ENCODE results near the gene SLC12A6. TPM values are rescaled to one million over a fixed set of nuclear protein-coding genes. Genes with fewer than 3 reads are reported as not detected.

SLC12A6 gene
- total RNA-seq, 1 donor from 2014 or later = 16.6 TPM

DNA sequence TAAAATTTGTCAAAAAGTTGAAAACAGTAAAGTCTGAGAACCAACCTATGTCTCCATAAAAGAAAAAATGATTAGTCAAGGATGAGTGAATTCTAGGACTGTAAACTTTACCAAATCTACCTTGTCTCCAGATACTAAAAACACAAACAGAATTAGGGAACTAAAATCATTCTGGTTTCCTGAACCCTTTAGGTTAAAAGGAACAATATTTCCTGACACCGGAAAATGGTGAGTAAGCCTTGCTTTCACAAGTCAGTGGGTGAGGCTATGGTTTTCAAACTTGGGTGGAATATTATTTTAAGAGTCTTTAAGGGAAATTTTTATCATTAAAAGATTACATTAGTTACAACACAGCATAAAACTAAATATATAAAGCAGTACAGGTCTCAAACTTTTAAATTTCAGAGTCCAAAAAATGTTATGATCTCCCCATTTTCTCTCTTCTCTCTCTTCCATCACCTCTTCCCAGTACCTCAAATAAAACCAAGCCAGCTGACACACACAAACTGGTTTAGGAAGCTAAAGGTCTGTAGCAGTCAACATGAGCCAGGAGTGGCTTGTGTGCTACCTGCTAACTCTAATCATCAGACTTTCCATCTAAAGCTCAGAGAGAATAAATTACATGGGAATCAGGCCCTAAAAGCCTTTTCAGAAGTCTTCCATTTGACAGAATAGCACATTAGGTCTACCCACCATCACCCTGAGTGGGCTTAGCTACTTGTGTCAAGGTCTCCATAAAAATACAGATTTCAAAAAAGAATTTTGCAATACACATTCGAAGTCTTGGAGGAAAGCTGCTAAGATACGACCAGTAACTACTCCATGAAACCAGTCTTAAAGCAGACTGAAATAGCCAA lies 2.2 kb downstream of the SLC12A6 start:
- DNase-seq (ENCODE audit: low spot score) = no peak
- peaks cover 63% of the 10 kb centered on the region for H3K4me1 Mint-ChIP-seq (ENCODE audit: low read depth)
- intact Hi-C loops (cut with micrococcal nuclease) = loop anchor here (2.0 to 10.0 kb wide), 3 partner anchors 97 to 297 kb away; partner anchors contain the start of genes AVEN and GOLGA8B
- peaks cover 20% of the 10 kb centered on the region for H3K36me3 Mint-ChIP-seq (ENCODE audit: low read depth)
- H3K27me3 Mint-ChIP-seq (ENCODE audit: low read depth) = no peaks in the 10 kb centered on the region
- H3K27ac Mint-ChIP-seq = peak overlapping the region; percentile 95
- H3K9me3 Mint-ChIP-seq = no peaks in the 10 kb centered on the region
- H3K4me3 Mint-ChIP-seq (ENCODE audit: low read depth) = peak overlapping the region; percentile 98

DNA sequence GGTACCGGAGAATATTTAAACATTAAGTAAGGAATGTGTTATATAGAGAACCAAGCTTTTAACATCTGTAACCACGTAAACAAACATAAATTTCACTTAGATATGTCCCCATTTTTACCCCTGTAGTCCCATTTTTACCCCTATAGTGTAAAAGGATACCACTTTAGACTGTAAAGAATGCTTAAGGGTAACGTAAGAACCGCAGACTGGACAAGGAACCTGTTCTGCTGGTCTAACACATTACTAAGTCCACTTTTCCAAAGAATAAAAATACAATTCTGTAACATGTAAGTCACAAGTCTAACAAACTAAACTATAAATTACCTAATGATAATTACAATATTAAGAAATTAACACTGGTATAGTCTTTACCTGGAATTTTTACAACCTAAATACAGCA lies 2.9 kb downstream of the SLC12A6 start:
- Mint-ChIP-seq H3K9me3 (no peaks in the 10 kb centered on the region), H3K4me3 (ENCODE audit: low read depth) (peak overlapping the region; percentile 98), H3K27ac (peak overlapping the region; percentile 95), H3K4me1 (ENCODE audit: low read depth) (peaks cover 66% of the 10 kb centered on the region), H3K36me3 (ENCODE audit: low read depth) (peaks cover 12% of the 10 kb centered on the region), H3K27me3 (ENCODE audit: low read depth) (no peaks in the 10 kb centered on the region)
- intact Hi-C loops (cut with micrococcal nuclease) = loop anchor here (1.0 to 10.0 kb wide), 7 partner anchors 16 to 658 kb away; partner anchors contain the start of genes AVEN, GOLGA8A, GOLGA8B and LPCAT4
- DNase-seq (ENCODE audit: low spot score) = no peak

DNA sequence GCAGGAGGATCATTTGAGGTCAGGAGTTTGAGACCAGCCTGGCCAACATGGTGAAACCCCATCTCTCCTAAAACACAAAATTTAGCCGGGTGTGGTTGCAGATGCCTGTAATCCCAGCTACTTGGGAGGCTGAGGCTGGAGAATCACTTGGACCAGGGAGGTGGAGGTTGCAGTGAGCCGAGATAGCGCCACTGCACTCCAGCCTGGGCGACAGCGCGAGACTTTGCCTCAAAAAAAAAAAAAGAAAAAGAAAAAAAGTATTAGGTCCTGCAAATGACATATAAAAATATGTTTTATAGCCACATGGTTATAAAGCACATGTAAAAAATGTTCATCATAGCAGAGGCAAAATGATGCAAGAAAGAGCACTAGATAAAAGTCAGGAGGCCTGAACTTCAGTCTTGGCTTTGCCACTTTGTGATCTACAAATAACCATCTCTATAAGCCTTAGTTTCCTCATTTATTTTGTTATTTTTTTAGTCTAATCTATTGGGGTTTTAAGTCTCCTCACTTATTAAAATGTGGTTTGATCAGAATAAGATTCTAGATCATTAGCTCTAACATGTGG lies 4.9 kb downstream of the SLC12A6 start:
- H3K27me3 Mint-ChIP-seq (ENCODE audit: low read depth) = no peaks in the 10 kb centered on the region
- no peaks in the 10 kb centered on the region for H3K9me3 Mint-ChIP-seq
- peaks cover 5% of the 10 kb centered on the region for H3K36me3 Mint-ChIP-seq (ENCODE audit: low read depth)
- peak overlapping the region; percentile 85 for H3K27ac Mint-ChIP-seq
- intact Hi-C loops (cut with micrococcal nuclease) = loop anchor here (5.0 to 10.0 kb wide), 4 partner anchors 35 to 660 kb away; partner anchors contain the start of genes GOLGA8A, GOLGA8B and LPCAT4
- H3K4me1 Mint-ChIP-seq (ENCODE audit: low read depth) = peaks cover 77% of the 10 kb centered on the region
- no peak overlapping the region for H3K4me3 Mint-ChIP-seq (ENCODE audit: low read depth)
- DNase-seq (ENCODE audit: low spot score) = no peak

DNA sequence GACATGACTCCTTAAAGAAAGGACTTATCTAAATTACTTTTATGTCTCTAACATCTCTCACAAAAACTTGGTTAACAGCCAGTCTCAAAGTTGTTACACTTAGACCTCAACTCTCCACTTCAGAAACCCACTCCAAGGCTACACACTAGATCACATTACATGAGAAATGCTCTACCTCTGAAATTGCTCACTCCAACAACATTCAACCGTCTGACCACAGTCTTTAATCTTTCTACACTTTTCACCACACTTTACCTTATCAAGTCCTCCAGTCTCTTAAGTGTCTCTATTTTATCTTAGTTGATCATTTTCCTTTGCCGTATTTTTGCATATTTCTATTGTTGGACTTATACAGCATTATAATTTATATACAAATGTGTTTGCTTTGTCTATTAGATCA lies 5.8 kb downstream of the SLC12A6 start:
- DNase-seq (ENCODE audit: low spot score) = no peak

DNA sequence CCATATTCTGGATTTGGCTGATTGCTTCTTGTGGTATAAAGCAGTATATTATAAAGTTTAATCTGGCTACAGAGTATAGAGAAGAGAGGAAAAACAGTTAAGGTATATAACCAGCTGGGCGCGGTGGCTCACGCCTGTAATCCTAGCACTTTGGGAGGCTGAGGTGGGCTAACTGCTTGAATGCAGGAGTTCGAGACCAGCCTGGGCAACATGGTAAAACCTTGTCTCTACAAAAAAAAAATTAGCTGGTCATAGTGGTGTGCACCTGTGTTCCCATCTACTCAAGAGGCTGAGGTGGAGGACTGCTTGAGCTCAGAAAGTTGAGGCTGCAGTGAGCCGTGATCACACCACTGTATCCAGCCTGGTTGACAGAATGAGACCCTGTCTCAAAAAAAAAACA lies 7.3 kb downstream of the SLC12A6 start:
- H3K27me3 Mint-ChIP-seq (ENCODE audit: low read depth) = no peaks in the 10 kb centered on the region
- no peak for DNase-seq (ENCODE audit: low spot score)
- peaks cover 5% of the 10 kb centered on the region for H3K36me3 Mint-ChIP-seq (ENCODE audit: low read depth)
- peaks cover 68% of the 10 kb centered on the region for H3K4me1 Mint-ChIP-seq (ENCODE audit: low read depth)
- H3K27ac Mint-ChIP-seq = peak overlapping the region; percentile 22
- intact Hi-C loops (cut with micrococcal nuclease) = loop anchor here (5.0 to 10.0 kb wide), 4 partner anchors 37 to 662 kb away; partner anchors contain the start of genes GOLGA8A, GOLGA8B and LPCAT4
- H3K4me3 Mint-ChIP-seq (ENCODE audit: low read depth) = peak overlapping the region; percentile 1
- H3K9me3 Mint-ChIP-seq = no peaks in the 10 kb centered on the region

More for the DNA sequence above, 5.8 kb downstream of the SLC12A6 start:
- H3K4me3 Mint-ChIP-seq (ENCODE audit: low read depth) = peak overlapping the region; percentile 38
- peaks cover 5% of the 10 kb centered on the region for H3K36me3 Mint-ChIP-seq (ENCODE audit: low read depth)
- peak overlapping the region; percentile 85 for H3K27ac Mint-ChIP-seq
- peaks cover 72% of the 10 kb centered on the region for H3K4me1 Mint-ChIP-seq (ENCODE audit: low read depth)
- H3K9me3 Mint-ChIP-seq = no peaks in the 10 kb centered on the region
- no peaks in the 10 kb centered on the region for H3K27me3 Mint-ChIP-seq (ENCODE audit: low read depth)
- intact Hi-C loops (cut with micrococcal nuclease) = loop anchor here (5.0 to 10.0 kb wide), 4 partner anchors 35 to 660 kb away; partner anchors contain the start of genes GOLGA8A, GOLGA8B and LPCAT4

DNA sequence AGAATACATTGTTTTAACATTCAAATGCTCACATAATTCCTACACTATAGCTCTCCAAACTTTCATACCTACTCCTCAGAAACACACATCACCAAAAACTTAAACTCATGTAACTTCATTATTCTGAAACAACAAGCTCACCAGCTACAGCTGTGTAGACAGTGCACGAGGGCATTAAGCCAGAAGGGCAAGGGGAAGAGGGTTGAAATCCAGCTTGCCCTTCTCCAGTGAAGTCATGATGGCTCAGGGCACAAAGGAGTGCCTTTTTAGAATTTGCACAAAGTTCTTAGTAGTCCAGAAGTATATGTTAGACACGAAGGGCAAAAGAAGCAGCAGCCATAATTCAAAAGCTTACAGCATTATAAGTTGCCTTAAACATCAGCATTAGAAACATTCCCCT lies 8.6 kb downstream of the SLC12A6 start:
- Mint-ChIP-seq H3K36me3 (ENCODE audit: low read depth) (peaks cover 5% of the 10 kb centered on the region), H3K27me3 (ENCODE audit: low read depth) (no peaks in the 10 kb centered on the region), H3K9me3 (no peaks in the 10 kb centered on the region), H3K4me1 (ENCODE audit: low read depth) (peaks cover 62% of the 10 kb centered on the region), H3K27ac (peak overlapping the region; percentile 88), H3K4me3 (ENCODE audit: low read depth) (peak overlapping the region; percentile 57)
- intact Hi-C loops (cut with micrococcal nuclease) = no loop called here
- no peak for DNase-seq (ENCODE audit: low spot score)

DNA sequence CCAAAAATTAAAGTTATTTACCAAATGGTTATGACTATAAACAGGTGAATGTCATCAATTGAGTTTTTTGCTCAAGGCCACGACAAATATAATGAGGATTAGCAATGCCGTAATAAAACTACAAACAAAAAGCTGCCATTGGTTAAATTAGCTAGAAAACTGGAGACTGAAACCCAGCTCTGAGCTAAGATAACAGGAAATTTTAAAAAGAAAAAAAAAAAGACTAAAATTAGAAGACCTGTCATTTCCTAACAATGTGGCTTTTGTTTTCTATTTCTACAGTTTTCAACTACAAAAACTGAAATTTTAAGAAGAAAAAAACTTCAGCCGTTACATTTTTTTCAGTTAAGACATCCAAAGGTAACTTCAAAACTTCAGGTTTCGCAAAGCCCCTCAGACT lies 9.7 kb downstream of the SLC12A6 start:
- peak overlapping the region; percentile 43 for H3K4me3 Mint-ChIP-seq (ENCODE audit: low read depth)
- H3K27ac Mint-ChIP-seq = peak overlapping the region; percentile 57
- no peaks in the 10 kb centered on the region for H3K9me3 Mint-ChIP-seq
- H3K36me3 Mint-ChIP-seq (ENCODE audit: low read depth) = peaks cover 14% of the 10 kb centered on the region
- intact Hi-C loops (cut with micrococcal nuclease) = no loop called here
- no peak for DNase-seq (ENCODE audit: low spot score)
- H3K4me1 Mint-ChIP-seq (ENCODE audit: low read depth) = peaks cover 61% of the 10 kb centered on the region
- H3K27me3 Mint-ChIP-seq (ENCODE audit: low read depth) = no peaks in the 10 kb centered on the region

DNA sequence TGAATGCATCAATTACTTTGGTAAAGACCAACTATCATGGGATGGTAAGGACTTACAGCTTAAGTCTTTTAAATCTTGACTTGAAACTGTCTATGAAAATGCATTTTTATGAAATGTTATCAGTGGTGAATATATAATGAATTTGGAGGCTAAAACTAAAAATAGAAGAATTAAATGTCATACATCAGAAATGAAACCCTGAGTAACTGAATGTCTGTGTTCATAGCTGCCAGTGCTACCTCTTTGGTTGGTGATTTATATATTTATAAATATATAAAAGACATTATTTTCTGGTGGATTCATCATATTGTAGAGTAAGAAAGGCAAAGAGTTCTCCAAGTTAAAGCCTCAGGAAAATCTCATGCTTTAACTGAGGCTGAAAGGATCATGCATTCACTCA lies 12.2 kb downstream of the SLC12A6 start:
- H3K4me3 Mint-ChIP-seq (ENCODE audit: low read depth) = no peak overlapping the region
- H3K36me3 Mint-ChIP-seq (ENCODE audit: low read depth) = peaks cover 19% of the 10 kb centered on the region
- H3K27ac Mint-ChIP-seq = no peak overlapping the region
- peaks cover 51% of the 10 kb centered on the region for H3K4me1 Mint-ChIP-seq (ENCODE audit: low read depth)
- no peak for DNase-seq (ENCODE audit: low spot score)
- no peaks in the 10 kb centered on the region for H3K9me3 Mint-ChIP-seq
- intact Hi-C loops (cut with micrococcal nuclease) = no loop called here
- no peaks in the 10 kb centered on the region for H3K27me3 Mint-ChIP-seq (ENCODE audit: low read depth)

DNA sequence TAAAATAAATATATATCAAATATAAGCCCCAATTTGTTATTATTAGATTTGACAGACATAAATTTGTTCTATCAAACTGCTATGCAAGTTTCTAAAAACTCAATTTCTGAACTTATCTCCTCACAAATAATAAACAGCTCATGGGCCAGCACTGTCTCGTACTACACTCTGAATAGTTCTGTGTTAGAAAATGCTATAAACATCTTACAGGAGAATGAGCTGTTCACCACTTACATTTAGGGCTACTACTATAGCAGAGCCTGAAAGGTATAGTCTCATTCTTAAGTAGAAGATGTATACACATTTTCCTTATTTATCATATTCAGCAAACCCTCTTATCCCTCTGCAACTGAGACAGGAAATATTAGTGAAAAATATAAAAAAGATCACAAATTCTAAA lies 12.6 kb downstream of the SLC12A6 start:
- peaks cover 51% of the 10 kb centered on the region for H3K4me1 Mint-ChIP-seq (ENCODE audit: low read depth)
- intact Hi-C loops (cut with micrococcal nuclease) = no loop called here
- H3K9me3 Mint-ChIP-seq = no peaks in the 10 kb centered on the region
- peak overlapping the region; percentile 33 for H3K27ac Mint-ChIP-seq
- H3K4me3 Mint-ChIP-seq (ENCODE audit: low read depth) = no peak overlapping the region
- no peak for DNase-seq (ENCODE audit: low spot score)
- H3K27me3 Mint-ChIP-seq (ENCODE audit: low read depth) = no peaks in the 10 kb centered on the region
- peaks cover 23% of the 10 kb centered on the region for H3K36me3 Mint-ChIP-seq (ENCODE audit: low read depth)

DNA sequence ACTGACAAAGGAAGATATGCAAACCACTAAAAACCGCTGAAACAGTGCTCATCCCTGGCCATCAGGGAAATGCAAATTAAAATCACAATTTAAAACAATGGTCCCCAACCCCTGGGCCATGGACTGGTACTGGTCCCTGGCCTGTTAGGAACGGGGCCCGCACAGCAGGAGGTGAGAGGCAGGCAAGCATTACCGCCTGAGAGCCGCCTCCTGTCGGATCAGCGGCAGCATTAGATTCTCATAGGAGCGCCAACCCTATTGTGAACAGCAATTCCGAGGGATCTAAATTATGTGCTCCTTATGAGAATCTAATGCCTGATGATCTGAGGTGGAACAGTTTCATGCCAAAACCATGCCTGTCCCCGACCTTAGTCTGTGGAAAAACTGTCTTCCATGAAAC lies 14.4 kb downstream of the SLC12A6 start:
- H3K4me1 Mint-ChIP-seq (ENCODE audit: low read depth) = peaks cover 45% of the 10 kb centered on the region
- intact Hi-C loops (cut with micrococcal nuclease) = no loop called here
- H3K4me3 Mint-ChIP-seq (ENCODE audit: low read depth) = no peak overlapping the region
- no peaks in the 10 kb centered on the region for H3K9me3 Mint-ChIP-seq
- H3K27me3 Mint-ChIP-seq (ENCODE audit: low read depth) = no peaks in the 10 kb centered on the region
- H3K36me3 Mint-ChIP-seq (ENCODE audit: low read depth) = peaks cover 23% of the 10 kb centered on the region
- DNase-seq (ENCODE audit: low spot score) = no peak
- no peak overlapping the region for H3K27ac Mint-ChIP-seq

DNA sequence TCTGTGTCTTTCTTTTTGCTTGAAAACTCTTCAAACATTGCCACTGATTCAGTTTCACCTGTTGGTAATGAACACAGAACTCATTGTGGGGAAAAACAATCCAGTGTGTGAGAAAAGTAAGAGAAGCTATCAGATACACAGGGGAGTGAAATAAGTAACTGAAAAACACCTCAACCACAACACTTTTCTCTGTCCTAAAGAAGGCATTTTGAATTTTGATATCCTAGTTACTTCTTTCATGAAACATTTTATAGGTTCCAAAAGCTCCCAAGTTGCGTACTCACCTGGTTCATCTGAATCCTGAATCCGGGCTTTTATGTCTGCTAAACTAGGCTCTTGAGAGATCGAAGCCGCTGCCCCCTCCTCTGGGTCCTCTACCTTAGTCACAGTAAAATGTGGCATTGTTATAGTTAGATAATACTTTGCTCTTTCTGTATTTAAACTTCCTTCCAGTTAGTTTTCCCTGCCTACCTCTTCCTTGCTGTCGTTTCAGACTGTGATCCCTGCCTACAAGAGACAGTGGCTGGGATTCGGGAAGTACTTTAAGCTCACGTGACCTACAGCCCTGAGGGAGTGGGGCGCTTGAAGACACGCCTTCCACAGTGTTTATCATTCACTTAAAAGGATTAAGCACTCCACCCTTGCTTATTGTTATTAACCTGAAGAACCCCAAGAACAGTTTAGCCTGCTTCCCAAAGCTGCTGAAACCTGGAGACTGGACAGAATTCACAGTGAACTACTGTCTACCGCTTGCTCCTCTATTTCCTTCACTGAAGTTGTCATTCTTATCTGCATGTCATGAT lies 19.1 kb downstream of the SLC12A6 start:
- H3K4me1 Mint-ChIP-seq (ENCODE audit: low read depth) = peaks cover 55% of the 10 kb centered on the region
- peaks cover 35% of the 10 kb centered on the region for H3K36me3 Mint-ChIP-seq (ENCODE audit: low read depth)
- no peaks in the 10 kb centered on the region for H3K27me3 Mint-ChIP-seq (ENCODE audit: low read depth)
- H3K27ac Mint-ChIP-seq = peak overlapping the region; percentile 95
- peak overlapping the region; percentile 95 for H3K4me3 Mint-ChIP-seq (ENCODE audit: low read depth)
- no peaks in the 10 kb centered on the region for H3K9me3 Mint-ChIP-seq
- intact Hi-C loops (cut with micrococcal nuclease) = loop anchor here (1.0 kb wide), 2 partner anchors 16 to 49 kb away; partner anchors contain the start of gene LPCAT4
- DNase-seq (ENCODE audit: low spot score) = no peak

Data from activated T-helper 2 cell treated with anti-CD3 and anti-CD28 coated beads, Interferon-gamma antibody, Interleukin-2, Interleukin-4, amounts not matched to agents 10 μg/mL and 5 μg/mL and 100 μg/mL, durations not matched to agents 14 hours and 24 hours and 36 hours (primary cell).